Activated T-cell treated with anti-CD3 and anti-CD28 coated beads, Interleukin-2, amount 50 U/mL, for 72 hours (primary cell): ENCODE data around the gene FGF3. TPM values are rescaled to one million over a fixed set of nuclear protein-coding genes. Genes with fewer than 3 reads are reported as not detected.

Experiments used
- ATAC-seq, 2 donors: fragments of 150-1000 bp; cut with Tn5 transposase; replicated peaks in 1 of 2; 2 replicates each; pipeline ENCODE4 v1.10.0; 2021; ENCODE audit warnings: moderate library complexity in 2 of 2, mild to moderate bottlenecking in 1 of 2
- DNase-seq, 2 donors: peaks; one replicate each; pipeline ENCODE4 v3.0.0; 2021 to 2022; ENCODE audit warnings: mixed read lengths in 1 of 2
- H3K27ac Mint-ChIP-seq: one replicate; pipeline ENCODE4 v1.8.0; 2022; ENCODE audit warnings: mild to moderate bottlenecking, moderate library complexity, mixed read lengths
- H3K27me3 Mint-ChIP-seq: one replicate; pipeline ENCODE4 v1.8.0; 2022; ENCODE audit warnings: low read depth, mixed read lengths
- H3K36me3 Mint-ChIP-seq, 2 donors: one replicate each; pipeline ENCODE4 v1.8.0; 2022; ENCODE audit warnings: mixed read lengths in 2 of 2, mild to moderate bottlenecking in 1 of 2; ENCODE audit not compliant: insufficient read depth in 2 of 2
- H3K4me1 Mint-ChIP-seq: one replicate; pipeline ENCODE4 v1.8.0; 2022; ENCODE audit warnings: low read depth, mixed read lengths
- H3K4me3 Mint-ChIP-seq, 2 donors: one replicate each; pipeline ENCODE4 v1.8.0; 2022; ENCODE audit warnings: mild to moderate bottlenecking in 2 of 2, mixed read lengths in 2 of 2, moderate library complexity in 2 of 2
- H3K9me3 Mint-ChIP-seq, 2 donors: one replicate each; pipeline ENCODE4 v1.8.0; 2022; ENCODE audit warnings: mixed read lengths in 2 of 2
- total RNA-seq, 2 donors: library from RNA; stranded (reverse); gene quantifications; one replicate each; pipeline ENCODE4 v1.2.3, GENCODE V29; 2022

Gene FGF3
- total RNA-seq, 2 donors from 2014 or later = not detected

GRCh38 chr11:69825941-69826340, 6.7 kb upstream of the FGF3 start:
- Mint-ChIP-seq H3K4me3 (no peak overlapping the region), H3K9me3 (no peaks in the 10 kb centered on the region), H3K4me1 (no peaks in the 10 kb centered on the region), H3K36me3 (no peaks in the 10 kb centered on the region), H3K27me3 (peaks cover 8% of the 10 kb centered on the region), H3K27ac (no peak overlapping the region)
- ATAC-seq (no peak), DNase-seq (no peak)

- no peak for DNase-seq
- no peak overlapping the region for H3K27ac Mint-ChIP-seq
- H3K27me3 Mint-ChIP-seq = peaks cover 14% of the 10 kb centered on the region
- ATAC-seq = no peak
- no peaks in the 10 kb centered on the region for H3K9me3 Mint-ChIP-seq
- no peaks in the 10 kb centered on the region for H3K4me1 Mint-ChIP-seq
- no peaks in the 10 kb centered on the region for H3K36me3 Mint-ChIP-seq
- no peak overlapping the region for H3K4me3 Mint-ChIP-seq
Observed at GRCh38 chr11:69825037-69825834, 6.0 kb upstream of the FGF3 start.

GRCh38 chr11:69823641-69824265, 4.5 kb upstream of the FGF3 start:
- DNase-seq = no peak
- no peak for ATAC-seq
- no peaks in the 10 kb centered on the region for H3K4me1 Mint-ChIP-seq
- no peak overlapping the region for H3K4me3 Mint-ChIP-seq
- no peaks in the 10 kb centered on the region for H3K36me3 Mint-ChIP-seq
- no peak overlapping the region for H3K27ac Mint-ChIP-seq
- no peaks in the 10 kb centered on the region for H3K9me3 Mint-ChIP-seq
- peaks cover 22% of the 10 kb centered on the region for H3K27me3 Mint-ChIP-seq

- Mint-ChIP-seq H3K9me3 (no peaks in the 10 kb centered on the region), H3K27ac (no peak overlapping the region), H3K4me3 (no peak overlapping the region), H3K4me1 (no peaks in the 10 kb centered on the region), H3K36me3 (no peaks in the 10 kb centered on the region), H3K27me3 (peaks cover 22% of the 10 kb centered on the region)
- DNase-seq (no peak), ATAC-seq (no peak)
Observed at GRCh38 chr11:69822676-69823494, 3.7 kb upstream of the FGF3 start.

GRCh38 chr11:69821511-69822040, 2.4 kb upstream of the FGF3 start:
- H3K36me3 Mint-ChIP-seq = no peaks in the 10 kb centered on the region
- H3K27ac Mint-ChIP-seq = no peak overlapping the region
- no peak for DNase-seq
- no peak overlapping the region for H3K4me3 Mint-ChIP-seq
- H3K9me3 Mint-ChIP-seq = no peaks in the 10 kb centered on the region
- H3K4me1 Mint-ChIP-seq = no peaks in the 10 kb centered on the region
- H3K27me3 Mint-ChIP-seq = peaks cover 22% of the 10 kb centered on the region
- ATAC-seq = no peak

GRCh38 chr11:69820441-69820840, 1.2 kb upstream of the FGF3 start:
- Mint-ChIP-seq H3K27me3 (peaks cover 22% of the 10 kb centered on the region), H3K4me1 (no peaks in the 10 kb centered on the region), H3K27ac (no peak overlapping the region), H3K4me3 (no peak overlapping the region), H3K36me3 (no peaks in the 10 kb centered on the region), H3K9me3 (no peaks in the 10 kb centered on the region)
- no peak for ATAC-seq
- DNase-seq = no peak

- no peak for ATAC-seq
- peaks cover 22% of the 10 kb centered on the region for H3K27me3 Mint-ChIP-seq
- no peaks in the 10 kb centered on the region for H3K36me3 Mint-ChIP-seq
- H3K27ac Mint-ChIP-seq = no peak overlapping the region
- no peak for DNase-seq
- no peak overlapping the region for H3K4me3 Mint-ChIP-seq
- no peaks in the 10 kb centered on the region for H3K4me1 Mint-ChIP-seq
- no peaks in the 10 kb centered on the region for H3K9me3 Mint-ChIP-seq
Observed at GRCh38 chr11:69819541-69820070, 390 bp upstream of the FGF3 start.

- Mint-ChIP-seq H3K27me3 (peaks cover 30% of the 10 kb centered on the region), H3K27ac (no peak overlapping the region), H3K4me1 (no peaks in the 10 kb centered on the region), H3K4me3 (no peak overlapping the region), H3K36me3 (peaks cover 0 to 1% of the 10 kb centered on the region in 2 donors), H3K9me3 (no peaks in the 10 kb centered on the region)
- no peak for ATAC-seq
- DNase-seq = no peak
Observed at GRCh38 chr11:69818231-69818602, 999 bp downstream of the FGF3 start.

- ATAC-seq (no peak), DNase-seq (no peak)
- no peak overlapping the region for H3K4me3 Mint-ChIP-seq
- H3K36me3 Mint-ChIP-seq = peaks cover 0 to 1% of the 10 kb centered on the region in 2 donors
- H3K27ac Mint-ChIP-seq = no peak overlapping the region
- H3K4me1 Mint-ChIP-seq = no peaks in the 10 kb centered on the region
- peaks cover 33% of the 10 kb centered on the region for H3K27me3 Mint-ChIP-seq
- no peaks in the 10 kb centered on the region for H3K9me3 Mint-ChIP-seq
Observed at GRCh38 chr11:69817265-69818230, 1.7 kb downstream of the FGF3 start.

- no peaks in the 10 kb centered on the region for H3K4me1 Mint-ChIP-seq
- H3K27ac Mint-ChIP-seq = no peak overlapping the region
- DNase-seq (no peak), ATAC-seq (no peak)
- H3K9me3 Mint-ChIP-seq = no peaks in the 10 kb centered on the region
- H3K36me3 Mint-ChIP-seq = peaks cover 0 to 1% of the 10 kb centered on the region in 2 donors
- H3K27me3 Mint-ChIP-seq = peaks cover 29% of the 10 kb centered on the region
- no peak overlapping the region for H3K4me3 Mint-ChIP-seq
Observed at GRCh38 chr11:69816671-69817070, 2.5 kb downstream of the FGF3 start.

GRCh38 chr11:69815973-69816372, 3.2 kb downstream of the FGF3 start:
- no peak for ATAC-seq
- peaks cover 26% of the 10 kb centered on the region for H3K27me3 Mint-ChIP-seq
- no peak for DNase-seq
- peaks cover 0 to 1% of the 10 kb centered on the region in 2 donors for H3K36me3 Mint-ChIP-seq
- H3K4me3 Mint-ChIP-seq = no peak overlapping the region
- no peak overlapping the region for H3K27ac Mint-ChIP-seq
- H3K4me1 Mint-ChIP-seq = no peaks in the 10 kb centered on the region
- H3K9me3 Mint-ChIP-seq = no peaks in the 10 kb centered on the region

GRCh38 chr11:69814902-69815301, 4.3 kb downstream of the FGF3 start:
- DNase-seq = no peak
- H3K27ac Mint-ChIP-seq = no peak overlapping the region
- no peak for ATAC-seq
- peaks cover 0 to 1% of the 10 kb centered on the region in 2 donors for H3K36me3 Mint-ChIP-seq
- no peak overlapping the region for H3K4me3 Mint-ChIP-seq
- H3K4me1 Mint-ChIP-seq = no peaks in the 10 kb centered on the region
- H3K27me3 Mint-ChIP-seq = peaks cover 16% of the 10 kb centered on the region
- no peaks in the 10 kb centered on the region for H3K9me3 Mint-ChIP-seq
